A673 (cell line): ENCODE measurements around the gene PRRC2B. TPM values are rescaled to one million over a fixed set of nuclear protein-coding genes. Genes with fewer than 3 reads are reported as not detected.
A peak's percentile ranks its signal among the peaks of the same experiment; 100 is the strongest.
"Not testable (repeated sequence)": the region's sequence is repeated elsewhere in the genome, so short reads cannot be mapped to it uniquely, and the experiment has no call there.

Source experiments
- BruUV-seq: library from RNA; stranded (reverse); fragments of 400-500 nt; replicated peaks from 2 replicates; lab custom pipeline; 2021; lab: Mats Ljungman, UMichigan
- CTCF ChIA-PET: fragments of 300-600 bp; sonication (Branson Sonifier 250); formaldehyde crosslinking; loops from one replicate; lab custom pipeline; 2022; ENCODE audit warnings: antibody characterized with exemption; lab: Charles Lee
- POLR2A ChIA-PET: fragments of 300-600 bp; sonication (Branson Sonifier 250); formaldehyde crosslinking; loops from one replicate; lab custom pipeline; 2022; ENCODE audit warnings: antibody characterized with exemption; ENCODE audit not compliant: low non-redundant PET; lab: Charles Lee
- DNase-seq: peaks from one replicate; pipeline ENCODE4 v3.0.0-alpha.2; 2015; ENCODE audit warnings: low spot score
- H3K27ac ChIP-seq: fragments of 200-600 bp; sonication (generic); 2 replicates; pipeline ENCODE4 v1.5.1; 2016; ENCODE audit warnings: mixed run types, low read depth, mild to moderate bottlenecking, mixed read lengths, antibody characterized with exemption, low read length; ENCODE audit not compliant: poor library complexity, severe bottlenecking
- H3K27me3 ChIP-seq: fragments of 200-600 bp; sonication (generic); replicated peaks from 2 replicates; pipeline ENCODE4 v1.6.1; 2017; ENCODE audit warnings: mixed run types, low read depth, mild to moderate bottlenecking, mixed read lengths, antibody characterized with exemption, low read length; ENCODE audit not compliant: insufficient read depth, poor library complexity
- H3K36me3 ChIP-seq: fragments of 200-600 bp; sonication (generic); 2 replicates; pipeline ENCODE4 v1.6.1; 2016; ENCODE audit warnings: mixed run types, mild to moderate bottlenecking, mixed read lengths, antibody characterized with exemption, low read length; ENCODE audit not compliant: insufficient read depth, poor library complexity, severe bottlenecking
- H3K4me1 ChIP-seq: fragments of 200-600 bp; sonication (generic); 2 replicates; pipeline ENCODE4 v1.6.1; 2017; ENCODE audit warnings: mixed run types, mild to moderate bottlenecking, mixed read lengths, antibody characterized with exemption, low read length; ENCODE audit not compliant: insufficient read depth, poor library complexity, severe bottlenecking
- H3K4me3 ChIP-seq: fragments of 200-600 bp; sonication (generic); 2 replicates; pipeline ENCODE4 v1.5.1; 2016; ENCODE audit warnings: low read depth, mixed run types, mild to moderate bottlenecking, mixed read lengths, low read length; ENCODE audit not compliant: poor library complexity, severe bottlenecking
- H3K9me3 ChIP-seq: fragments of 200-600 bp; sonication (generic); 2 replicates; pipeline ENCODE4 v1.6.1; 2016; ENCODE audit warnings: mixed run types, low read depth, mild to moderate bottlenecking, mixed read lengths, antibody characterized with exemption, low read length; ENCODE audit not compliant: poor library complexity, severe bottlenecking
- CTCF ChIP-seq: fragments of 300-800, 200-600 bp; sonication (generic); conservative IDR thresholded peaks from 2 replicates; pipeline ENCODE4 v1.5.1; 2017; ENCODE audit warnings: low read depth, mild to moderate bottlenecking, antibody characterized with exemption, low read length, moderate library complexity, mixed read lengths
- EZH2 ChIP-seq: fragments of 200-600 bp; sonication (generic); IDR thresholded peaks from 2 replicates; pipeline ENCODE4 v1.6.1; 2017; ENCODE audit warnings: borderline replicate concordance, low read depth, mild to moderate bottlenecking, mixed read lengths, antibody characterized with exemption, low read length; ENCODE audit not compliant: poor library complexity, severe bottlenecking
- intact Hi-C: fragments of 100-400 bp; cut with micrococcal nuclease; formaldehyde crosslinking; loops from one replicate; pipeline ENCODE4 v1.10.0; 2022; ENCODE audit not compliant: unreplicated experiment
- total RNA-seq: library from RNA; stranded (reverse); gene quantifications from 2 replicates; pipeline ENCODE4 v1.2.3, GENCODE V29; 2021

PRRC2B gene
- total RNA-seq, 1 experiment from 2014 or later = 317 TPM

GRCh38 chr9:131448818-131449217, 54.9 kb downstream of the PRRC2B start:
- CTCF ChIA-PET = no interaction called here
- intact Hi-C loops = no loop called here
- H3K27me3 ChIP-seq = no peaks in the 10 kb centered on the region
- H3K36me3 ChIP-seq = peaks cover 91% of the 10 kb centered on the region
- TF ChIP-seq CTCF (no peak), EZH2 (no peak)
- no TSS peak for BruUV-seq
- H3K4me3 ChIP-seq = no peak overlapping the region
- no peaks in the 10 kb centered on the region for H3K9me3 ChIP-seq
- H3K4me1 ChIP-seq = peaks cover 3% of the 10 kb centered on the region
- DNase-seq = no peak
- POLR2A ChIA-PET = interaction anchor here (0.6 kb wide), 1 partner anchor 67 kb away, joined by 3 read pairs; no protein-coding TSS in a partner anchor
- peak overlapping the region; percentile 22 for H3K27ac ChIP-seq

GRCh38 chr9:131449276-131449675, 55.4 kb downstream of the PRRC2B start:
- ChIA-PET CTCF (interaction anchor here (0.6 kb wide), 1 partner anchor 38 kb away, joined by 3 read pairs; no protein-coding TSS in a partner anchor), POLR2A (no interaction called here)
- H3K4me3 ChIP-seq = no peak overlapping the region
- H3K4me1 ChIP-seq = peaks cover 3% of the 10 kb centered on the region
- no peaks in the 10 kb centered on the region for H3K27me3 ChIP-seq
- BruUV-seq = no TSS peak
- H3K36me3 ChIP-seq = peaks cover 91% of the 10 kb centered on the region
- TF ChIP-seq CTCF (no peak), EZH2 (no peak)
- no peaks in the 10 kb centered on the region for H3K9me3 ChIP-seq
- intact Hi-C loops = no loop called here
- DNase-seq = no peak
- peak overlapping the region; percentile 22 for H3K27ac ChIP-seq

GRCh38 chr9:131454028-131454427, 60.1 kb downstream of the PRRC2B start:
- ChIA-PET POLR2A (no interaction called here), CTCF (no interaction called here)
- Histone ChIP-seq H3K27me3 (no peaks in the 10 kb centered on the region), H3K4me3 (no peak overlapping the region), H3K9me3 (no peaks in the 10 kb centered on the region), H3K4me1 (no peaks in the 10 kb centered on the region), H3K27ac (no peak overlapping the region), H3K36me3 (peaks cover 84% of the 10 kb centered on the region)
- TF ChIP-seq EZH2 (no peak), CTCF (no peak)
- BruUV-seq = no TSS peak
- intact Hi-C loops = no loop called here
- DNase-seq = no peak

- DNase-seq, H3K27ac ChIP-seq, intact Hi-C loops, H3K27me3 ChIP-seq, CTCF ChIA-PET, POLR2A ChIA-PET, BruUV-seq, H3K4me3 ChIP-seq, H3K4me1 ChIP-seq, H3K9me3 ChIP-seq: not testable (repeated sequence)
- H3K36me3 ChIP-seq = peaks cover 84% of the 10 kb centered on the region
Measured at GRCh38 chr9:131455655-131456054, 61.8 kb downstream of the PRRC2B start.
